RWPE2 (cell line): ENCODE data around the gene SFMBT2.

ENCODE experiments used
- ATAC-seq: fragments of 200-7000 bp; cut with Tn5 transposase; 3 replicates; pipeline ENCODE4 v1.9.1; 2021; ENCODE audit warnings: low read depth
- DNase-seq: peaks from one replicate; pipeline ENCODE4 v3.0.0-alpha.2; 2020; ENCODE audit warnings: low spot score
- H3K27ac ChIP-seq: fragments of 450-650 bp; 2 replicates; pipeline ENCODE4 v1.5.1; 2017; ENCODE audit warnings: mild to moderate bottlenecking; ENCODE audit not compliant: poor library complexity, severe bottlenecking
- H3K27me3 ChIP-seq: fragments of 250-450 bp; sonication (Bioruptor Pico); 2 replicates; pipeline ENCODE4 v1.5.1; 2021; ENCODE audit warnings: mild to moderate bottlenecking, moderate library complexity; ENCODE audit not compliant: insufficient read depth, poor library complexity, severe bottlenecking
- H3K36me3 ChIP-seq: fragments of 250-450 bp; sonication (Bioruptor Pico); 2 replicates; pipeline ENCODE4 v1.5.1; 2020; ENCODE audit warnings: low read depth, mild to moderate bottlenecking, moderate library complexity
- H3K4me1 ChIP-seq: fragments of 250-450 bp; sonication (Bioruptor Pico); 2 replicates; pipeline ENCODE4 v1.5.1; 2021; ENCODE audit warnings: mild to moderate bottlenecking, moderate library complexity; ENCODE audit not compliant: insufficient read depth, poor library complexity, severe bottlenecking
- H3K4me3 ChIP-seq: fragments of 250-450 bp; sonication (Bioruptor Pico); 2 replicates; pipeline ENCODE4 v1.5.1; 2021; ENCODE audit warnings: mild to moderate bottlenecking, moderate library complexity; ENCODE audit not compliant: severe bottlenecking
- H3K9me3 ChIP-seq: fragments of 250-450 bp; sonication (Bioruptor Pico); 2 replicates; pipeline ENCODE4 v1.5.1; 2021; ENCODE audit warnings: mild to moderate bottlenecking, moderate library complexity; ENCODE audit not compliant: severe bottlenecking
- CTCF ChIP-seq: fragments of 450-650 bp; IDR thresholded peaks from one replicate; pipeline ENCODE4 v1.5.1; 2017; ENCODE audit warnings: mild to moderate bottlenecking, moderate library complexity; ENCODE audit not compliant: poor library complexity, severe bottlenecking

SFMBT2 gene

GRCh38 chr10:7380704-7381241 lies 30.1 kb downstream of the SFMBT2 start:
- no peak for DNase-seq
- ATAC-seq = no peak
- no peak overlapping the region for H3K27ac ChIP-seq
- no peaks in the 10 kb centered on the region for H3K36me3 ChIP-seq
- no peak for TF ChIP-seq CTCF
- H3K27me3 ChIP-seq = no peaks in the 10 kb centered on the region
- H3K4me1 ChIP-seq = no peaks in the 10 kb centered on the region
- H3K9me3 ChIP-seq = no peaks in the 10 kb centered on the region
- H3K4me3 ChIP-seq = no peak overlapping the region

- no peaks in the 10 kb centered on the region for H3K9me3 ChIP-seq
- no peak for TF ChIP-seq CTCF
- peaks cover 3% of the 10 kb centered on the region for H3K4me1 ChIP-seq
- no peak overlapping the region for H3K27ac ChIP-seq
- H3K36me3 ChIP-seq = no peaks in the 10 kb centered on the region
- H3K4me3 ChIP-seq = no peak overlapping the region
- no peaks in the 10 kb centered on the region for H3K27me3 ChIP-seq
- DNase-seq (no peak), ATAC-seq (no peak)
Observed at GRCh38 chr10:7378602-7379403, 32.0 kb downstream of the SFMBT2 start.

GRCh38 chr10:7377614-7378248 lies 33.1 kb downstream of the SFMBT2 start:
- no peaks in the 10 kb centered on the region for H3K27me3 ChIP-seq
- DNase-seq = no peak
- peaks cover 3% of the 10 kb centered on the region for H3K4me1 ChIP-seq
- no peak overlapping the region for H3K27ac ChIP-seq
- no peaks in the 10 kb centered on the region for H3K9me3 ChIP-seq
- ATAC-seq = no peak
- TF ChIP-seq CTCF = no peak
- no peak overlapping the region for H3K4me3 ChIP-seq
- H3K36me3 ChIP-seq = peaks cover 5% of the 10 kb centered on the region; the same call in 1 of the 2 replicates

- no peaks in the 10 kb centered on the region for H3K27me3 ChIP-seq
- peaks cover 3% of the 10 kb centered on the region for H3K4me1 ChIP-seq
- no peak overlapping the region for H3K4me3 ChIP-seq
- ATAC-seq (peak; percentile 66), DNase-seq (no peak)
- no peak for TF ChIP-seq CTCF
- peak overlapping the region; percentile 49 for H3K27ac ChIP-seq
- no peaks in the 10 kb centered on the region for H3K9me3 ChIP-seq
- peaks cover 5% of the 10 kb centered on the region; the same call in 1 of the 2 replicates for H3K36me3 ChIP-seq
Observed at GRCh38 chr10:7374795-7375194, 36.0 kb downstream of the SFMBT2 start.
